GM18868 (cell line): Measurements from ENCODE around the gene UPF1.

ENCODE experiments used
- ATAC-seq: cut with Tn5 transposase; IDR thresholded peaks from one replicate; pipeline ENCODE4 v1.9.1; 2021; ENCODE audit warnings: mild to moderate bottlenecking, moderate library complexity; ENCODE audit not compliant: unreplicated experiment

Gene UPF1

DNA sequence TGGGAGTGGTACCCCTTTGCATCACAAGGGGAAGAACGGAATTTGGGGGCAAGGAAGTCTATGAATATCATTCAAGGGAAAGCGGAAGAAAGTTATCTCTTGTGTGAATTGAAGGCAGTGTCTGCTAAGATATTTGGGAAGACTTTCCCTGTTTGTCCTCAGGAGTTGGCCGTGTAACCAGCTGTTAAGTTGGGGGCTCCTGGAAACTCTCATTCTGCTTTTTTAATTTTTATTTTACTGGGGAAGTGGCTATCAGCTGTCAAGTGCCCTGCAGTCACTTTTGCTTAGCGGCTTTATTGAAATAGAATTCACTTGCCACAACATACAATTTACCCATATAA lies 2.9 kb downstream of the UPF1 start:
- no peak for ATAC-seq

DNA sequence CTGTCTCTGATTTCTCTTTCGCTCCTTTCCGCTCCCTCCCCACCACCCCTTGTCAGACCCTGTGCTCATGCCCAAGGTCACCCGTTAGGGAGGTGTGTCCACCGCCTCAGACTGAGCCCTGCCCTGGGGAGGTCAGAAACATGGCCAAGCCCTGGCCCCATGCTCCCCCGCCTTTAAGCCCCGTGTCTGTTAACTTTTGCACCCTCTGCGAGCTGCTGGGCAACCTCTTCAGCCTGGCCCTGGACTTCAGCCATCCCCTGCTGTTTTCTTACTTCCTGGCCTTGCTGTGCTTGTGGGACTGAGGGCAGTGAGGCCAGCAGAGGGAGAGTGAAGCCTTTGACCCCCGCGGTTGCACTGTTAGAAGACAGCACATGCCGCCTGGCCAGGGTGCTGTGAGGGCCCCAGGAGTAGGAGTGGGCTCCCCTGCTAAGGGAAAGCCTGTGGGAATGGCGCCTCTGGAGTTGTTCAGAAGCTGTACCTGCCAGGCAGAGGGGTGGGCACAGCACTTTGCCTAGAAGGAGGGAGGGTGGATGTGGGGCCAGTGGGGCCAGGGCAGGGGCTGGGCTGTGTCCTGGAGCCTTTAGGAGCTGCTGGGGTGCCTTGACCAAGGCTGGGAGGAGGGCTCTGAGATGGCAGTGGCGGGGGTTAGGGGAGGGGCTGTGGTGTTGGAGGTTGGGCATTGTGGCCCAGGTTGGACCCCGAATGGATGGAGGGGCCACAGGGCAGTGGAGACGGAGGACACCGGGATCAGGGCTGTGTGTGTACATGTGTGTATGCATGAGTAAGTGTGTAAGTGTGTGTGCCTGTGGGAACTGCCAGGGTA lies 7.9 kb downstream of the UPF1 start:
- no peak for ATAC-seq

- no peak for ATAC-seq
Observed at GRCh38 chr19:18840288-18841267, 8.8 kb downstream of the UPF1 start.

- no peak for ATAC-seq
Observed at GRCh38 chr19:18841400-18841799, 9.6 kb downstream of the UPF1 start.

GRCh38 chr19:18842166-18842565 lies 10.4 kb downstream of the UPF1 start:
- no peak for ATAC-seq

- ATAC-seq = no peak
Observed at GRCh38 chr19:18843960-18844359, 12.2 kb downstream of the UPF1 start.

DNA sequence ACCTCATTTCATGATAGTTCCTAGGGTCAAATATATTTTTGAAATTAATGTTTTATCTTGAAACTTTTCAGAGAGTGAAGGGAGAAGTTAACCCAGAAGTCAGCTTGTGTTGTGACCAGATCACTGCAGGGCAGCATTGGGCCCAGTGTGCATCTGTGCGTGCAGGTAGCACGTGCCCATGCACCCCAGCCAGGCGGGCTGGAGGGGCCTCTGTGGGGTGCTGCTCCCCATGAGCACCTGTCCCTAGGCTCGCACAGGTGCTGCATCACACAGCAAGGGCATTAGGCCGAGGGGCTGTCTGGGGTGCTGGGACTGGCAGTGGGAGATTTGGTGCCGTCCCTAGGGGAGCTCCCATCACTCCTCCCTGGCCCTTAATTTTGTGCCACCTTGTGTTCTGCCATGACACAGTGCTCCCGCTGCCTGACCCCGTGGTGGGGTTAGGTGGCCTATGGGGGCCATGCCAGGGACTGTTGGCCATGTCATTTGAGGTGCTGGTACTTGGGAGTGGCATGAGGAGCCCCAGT lies 13.1 kb downstream of the UPF1 start:
- ATAC-seq = no peak

DNA sequence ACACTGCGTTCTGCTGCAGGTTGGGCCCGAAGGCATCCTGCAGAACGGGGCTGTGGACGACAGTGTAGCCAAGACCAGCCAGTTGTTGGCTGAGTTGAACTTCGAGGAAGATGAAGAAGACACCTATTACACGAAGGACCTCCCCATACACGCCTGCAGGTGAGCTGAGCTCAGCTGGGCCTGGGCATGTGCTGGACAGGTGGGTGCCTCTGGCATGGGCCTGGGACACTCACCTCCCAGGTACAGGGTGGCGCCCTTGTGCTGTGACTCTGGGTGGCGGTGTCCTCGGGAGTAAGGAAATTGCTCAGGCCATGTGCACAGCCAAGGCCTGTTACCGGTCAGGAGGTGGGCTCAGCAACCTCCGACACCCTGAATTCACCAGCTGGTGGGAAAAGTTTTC lies 14.2 kb downstream of the UPF1 start:
- no peak for ATAC-seq

- peak; percentile 45 for ATAC-seq
Observed at GRCh38 chr19:18846862-18847548, 15.2 kb downstream of the UPF1 start.

- no peak for ATAC-seq
Observed at GRCh38 chr19:18847549-18848463, 16.0 kb downstream of the UPF1 start.

- ATAC-seq = no peak
Observed at GRCh38 chr19:18848878-18849661, 17.3 kb downstream of the UPF1 start.

DNA sequence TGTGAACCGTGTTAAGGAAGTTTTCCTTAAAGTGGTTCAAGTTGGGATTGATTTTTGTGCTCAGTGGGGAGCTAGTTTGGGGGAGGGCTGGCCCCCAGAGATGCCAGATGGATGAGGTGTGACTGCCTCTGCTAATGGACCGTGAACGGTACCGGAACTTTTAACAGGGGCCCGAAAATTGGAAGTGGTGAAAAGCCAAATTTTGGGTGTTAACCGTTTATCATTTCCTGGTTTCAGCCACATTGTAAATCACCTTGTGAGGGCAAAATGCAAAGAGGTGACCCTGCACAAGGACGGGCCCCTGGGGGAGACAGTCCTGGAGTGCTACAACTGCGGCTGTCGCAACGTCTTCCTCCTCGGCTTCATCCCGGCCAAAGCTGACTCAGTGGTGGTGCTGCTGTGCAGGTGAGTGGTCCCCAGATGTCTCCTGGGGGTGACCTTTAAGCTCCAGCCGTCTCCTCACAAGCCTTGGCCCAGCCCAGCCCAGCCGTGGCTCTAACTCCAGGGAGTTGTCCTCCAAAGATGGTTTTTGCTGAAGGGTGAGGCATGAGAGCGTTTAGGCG lies 18.2 kb downstream of the UPF1 start:
- no peak for ATAC-seq

DNA sequence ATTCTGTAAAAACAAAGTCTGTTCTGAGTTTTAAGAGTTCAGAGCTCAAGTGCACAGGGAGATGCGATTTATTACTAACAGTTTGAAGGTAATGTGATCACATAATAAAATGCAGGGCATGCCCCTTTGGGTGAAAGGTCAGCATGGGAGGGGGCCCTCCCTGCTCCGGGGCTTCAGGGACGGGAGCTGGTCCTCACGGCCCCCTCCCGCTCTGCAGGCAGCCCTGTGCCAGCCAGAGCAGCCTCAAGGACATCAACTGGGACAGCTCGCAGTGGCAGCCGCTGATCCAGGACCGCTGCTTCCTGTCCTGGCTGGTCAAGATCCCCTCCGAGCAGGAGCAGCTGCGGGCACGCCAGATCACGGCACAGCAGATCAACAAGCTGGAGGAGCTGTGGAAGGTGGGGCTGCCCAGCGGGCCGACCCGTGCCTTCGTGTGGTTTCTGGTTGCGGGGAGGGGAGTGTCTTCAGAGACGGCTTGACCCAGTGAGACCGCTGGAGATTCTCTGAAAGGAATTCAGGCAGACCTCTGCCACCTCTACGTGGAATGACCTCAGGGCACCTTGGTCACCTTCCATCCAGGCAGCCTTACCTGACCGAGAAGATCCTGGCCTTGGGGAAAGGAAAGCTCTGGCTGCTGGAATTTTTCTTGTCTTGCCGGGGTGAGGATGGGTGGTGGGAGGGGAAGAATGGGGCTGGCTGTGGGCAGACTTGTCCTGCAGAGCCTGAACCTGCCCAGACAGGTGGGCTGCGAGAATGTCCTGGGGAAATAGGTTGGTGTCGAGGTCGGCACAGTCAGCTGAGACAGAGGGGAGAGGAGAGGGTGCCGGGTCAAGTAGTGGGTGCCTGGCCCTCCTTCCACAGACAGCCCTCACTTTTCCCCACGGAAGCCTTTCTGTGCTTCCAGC lies 19.0 kb downstream of the UPF1 start:
- no peak for ATAC-seq

DNA sequence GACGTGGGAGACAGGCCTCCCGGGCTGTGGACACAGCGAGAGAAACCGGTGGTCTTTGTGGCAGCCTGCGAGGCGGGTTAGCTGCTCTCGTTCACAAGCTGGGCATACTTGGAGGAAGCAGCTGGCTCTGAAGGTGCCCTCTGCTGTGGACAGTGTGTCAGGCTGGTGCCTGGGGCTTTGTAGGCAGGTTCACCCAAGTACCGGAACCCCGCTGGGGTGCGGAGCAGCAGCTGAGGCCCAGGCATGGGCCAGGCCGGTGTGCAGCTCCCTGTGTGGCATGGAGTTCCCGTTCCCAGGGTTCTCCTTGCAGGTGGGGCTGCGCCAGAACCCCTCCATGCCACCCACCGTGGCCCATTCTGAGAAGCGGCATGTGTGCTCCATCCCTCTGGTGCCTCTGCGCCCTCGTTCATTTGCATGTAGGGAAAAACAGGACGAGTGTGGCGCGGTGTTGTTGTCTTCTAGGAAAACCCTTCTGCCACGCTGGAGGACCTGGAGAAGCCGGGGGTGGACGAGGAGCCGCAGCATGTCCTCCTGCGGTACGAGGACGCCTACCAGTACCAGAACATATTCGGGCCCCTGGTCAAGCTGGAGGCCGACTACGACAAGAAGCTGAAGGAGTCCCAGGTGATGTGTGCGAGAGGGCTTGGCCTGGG lies 20.0 kb downstream of the UPF1 start:
- ATAC-seq = no peak

DNA sequence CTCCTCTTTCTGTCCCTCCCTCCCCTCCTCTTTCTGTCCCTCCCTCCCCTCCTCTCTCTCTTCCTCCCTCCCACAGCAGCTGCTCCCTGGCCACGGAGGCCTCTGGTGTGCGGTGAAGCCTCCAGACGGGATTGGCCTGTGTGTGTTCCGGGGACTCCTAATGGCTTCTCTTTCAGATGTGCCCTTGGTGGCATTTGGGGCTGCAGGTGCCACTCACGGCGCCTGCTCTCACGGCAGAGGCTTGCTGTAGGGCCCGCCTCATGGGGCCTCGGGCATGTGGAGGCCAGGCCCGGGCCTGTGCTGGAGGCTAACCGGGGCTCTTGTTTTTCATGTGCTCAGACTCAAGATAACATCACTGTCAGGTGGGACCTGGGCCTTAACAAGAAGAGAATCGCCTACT lies 20.9 kb downstream of the UPF1 start:
- ATAC-seq = no peak

- no peak for ATAC-seq
Observed at GRCh38 chr19:18853755-18854427, 22.1 kb downstream of the UPF1 start.

- ATAC-seq = no peak
Observed at GRCh38 chr19:18854982-18855381, 23.2 kb downstream of the UPF1 start.
